GM21786 (cell line): ENCODE data around the gene TSTD1.
"Not testable (repeated sequence)": the region's sequence is repeated elsewhere in the genome, so short reads cannot be mapped to it uniquely, and the experiment has no call there.

Experiments
- ATAC-seq: cut with Tn5 transposase; IDR thresholded peaks from one replicate; pipeline ENCODE4 v1.9.1; 2021; ENCODE audit not compliant: unreplicated experiment

The TSTD1 gene

GRCh38 chr1:161009602-161010211, 29.1 kb downstream of the TSTD1 start:
- ATAC-seq, result no peak

- ATAC-seq, result no peak
Observed at GRCh38 chr1:161008869-161009510, 29.8 kb downstream of the TSTD1 start.

- ATAC-seq, result no peak
Observed at GRCh38 chr1:161007369-161007768, 31.4 kb downstream of the TSTD1 start.

- no peak for ATAC-seq
Observed at GRCh38 chr1:161006563-161006962, 32.2 kb downstream of the TSTD1 start.

- no peak for ATAC-seq
Observed at GRCh38 chr1:161001525-161001924, 37.2 kb downstream of the TSTD1 start.

- no peak for ATAC-seq
Observed at GRCh38 chr1:161000736-161001480, 37.9 kb downstream of the TSTD1 start.

GRCh38 chr1:160999376-160999775, 39.4 kb downstream of the TSTD1 start:
- ATAC-seq, result no peak

- no peak for ATAC-seq
Observed at GRCh38 chr1:160997323-160998038, 41.3 kb downstream of the TSTD1 start.

- ATAC-seq, result no peak
Observed at GRCh38 chr1:160996178-160996577, 42.6 kb downstream of the TSTD1 start.

- ATAC-seq, result no peak
Observed at GRCh38 chr1:160993544-160994193, 45.1 kb downstream of the TSTD1 start.

GRCh38 chr1:160992036-160992435, 46.7 kb downstream of the TSTD1 start:
- not testable (repeated sequence) for ATAC-seq
